ENCODE data around the gene LYG2.
"Not testable (repeated sequence)": the region's sequence is repeated elsewhere in the genome, so short reads cannot be mapped to it uniquely, and the experiment has no call there.

Gene LYG2

DNA sequence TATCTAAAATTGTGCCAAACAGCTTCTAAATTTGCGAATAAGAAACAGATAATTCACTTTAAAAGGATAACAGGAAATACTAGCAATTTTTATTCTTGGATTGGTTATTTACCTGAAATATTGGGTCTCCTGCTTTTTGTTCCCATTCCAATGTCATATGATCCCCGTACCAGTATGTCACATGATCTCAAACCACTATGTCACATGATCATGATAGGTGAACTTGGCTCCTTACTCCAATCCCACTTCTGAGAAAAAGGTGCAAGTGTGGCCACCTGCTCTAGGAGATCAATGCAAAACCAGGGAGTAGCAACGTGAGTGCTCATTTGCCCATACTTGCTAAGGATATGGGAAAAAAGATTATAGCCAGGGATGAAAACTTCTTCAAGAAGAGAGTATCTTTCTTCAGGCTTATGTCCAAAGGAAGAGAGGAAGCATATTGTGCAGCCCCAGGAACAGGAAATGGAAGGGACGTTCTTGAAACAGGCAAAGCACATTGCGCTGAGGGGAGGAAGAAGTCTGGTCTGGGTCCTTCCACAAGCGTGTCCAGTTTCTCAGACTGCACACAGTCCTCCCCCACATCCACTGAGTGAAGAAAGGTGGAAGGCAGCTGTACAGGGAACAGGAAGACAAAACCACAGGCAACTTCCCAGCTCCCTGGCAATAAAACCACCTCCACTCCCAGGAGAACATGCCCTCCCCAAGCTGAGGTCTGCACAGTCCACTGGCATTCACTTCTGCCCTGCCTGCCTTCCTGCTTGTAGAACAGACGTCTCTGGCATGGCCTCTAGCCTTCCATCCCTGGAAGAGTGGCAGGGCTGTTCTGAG is at the start of gene LYG2:
Gene LYG2 (minus strand): TSS at position 176 of the 828 bp plus-strand sequence. CDS start 1,406 bp downstream, outside the sequence.
- DNase-seq (ENCODE audit: low spot score): no peak

GRCh38 chr2:99301097-99301496 is 45.6 kb upstream of the LYG2 start, which contains the start of gene LYG1:
TSS of gene LYG1 (minus strand) at chr2:99301197. CDS start at chr2:99295670, 5,527 bp downstream.
- DNase-seq (ENCODE audit: low spot score): not testable (repeated sequence)

DNA sequence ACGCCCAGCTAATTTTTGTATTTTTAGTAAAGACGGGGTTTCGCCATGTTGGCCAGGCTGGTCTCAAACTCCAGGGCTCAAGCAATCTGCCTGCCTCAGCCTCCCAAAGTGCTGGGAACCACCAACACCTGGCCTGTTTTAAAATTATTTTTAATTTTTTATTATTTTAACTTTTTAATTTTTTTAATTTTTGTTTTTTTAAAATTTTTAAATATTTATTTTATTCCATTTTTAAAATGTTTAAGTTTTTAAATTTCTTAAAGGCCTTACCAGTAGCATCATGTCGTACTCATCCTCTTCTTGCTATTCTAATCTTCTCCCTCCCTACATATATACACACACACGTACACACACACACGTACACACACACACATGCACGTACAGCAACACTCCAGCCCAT is 44.1 kb upstream of the LYG2 start:
- no peak for DNase-seq (ENCODE audit: low spot score)

GRCh38 chr2:99297994-99298393 is 42.5 kb upstream of the LYG2 start:
- DNase-seq (ENCODE audit: low spot score): no peak

DNA sequence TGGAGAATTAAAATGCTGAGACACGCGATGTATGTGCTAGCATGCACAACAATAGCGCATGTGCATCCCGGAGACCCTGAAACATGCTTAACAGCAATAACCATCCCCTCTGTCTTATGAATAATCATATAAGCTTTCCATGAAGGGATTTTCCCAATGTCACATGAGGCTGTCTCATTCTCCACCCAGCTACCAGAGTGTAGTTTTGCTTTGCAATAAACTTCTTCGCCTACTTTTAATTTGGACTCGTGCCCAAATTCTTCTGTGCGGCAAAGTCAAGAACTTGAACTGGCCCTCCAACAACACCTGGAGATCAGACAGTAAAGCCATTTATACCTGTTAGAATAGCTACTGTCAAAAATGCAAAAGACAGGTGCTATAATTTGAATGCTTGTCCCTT is 30.1 kb upstream of the LYG2 start:
- no peak for DNase-seq (ENCODE audit: low spot score)

- DNase-seq (ENCODE audit: low spot score): no peak
Measured at GRCh38 chr2:99279969-99280695, 24.7 kb upstream of the LYG2 start.

GRCh38 chr2:99278793-99279291 is 23.4 kb upstream of the LYG2 start:
- no peak for DNase-seq (ENCODE audit: low spot score)

DNA sequence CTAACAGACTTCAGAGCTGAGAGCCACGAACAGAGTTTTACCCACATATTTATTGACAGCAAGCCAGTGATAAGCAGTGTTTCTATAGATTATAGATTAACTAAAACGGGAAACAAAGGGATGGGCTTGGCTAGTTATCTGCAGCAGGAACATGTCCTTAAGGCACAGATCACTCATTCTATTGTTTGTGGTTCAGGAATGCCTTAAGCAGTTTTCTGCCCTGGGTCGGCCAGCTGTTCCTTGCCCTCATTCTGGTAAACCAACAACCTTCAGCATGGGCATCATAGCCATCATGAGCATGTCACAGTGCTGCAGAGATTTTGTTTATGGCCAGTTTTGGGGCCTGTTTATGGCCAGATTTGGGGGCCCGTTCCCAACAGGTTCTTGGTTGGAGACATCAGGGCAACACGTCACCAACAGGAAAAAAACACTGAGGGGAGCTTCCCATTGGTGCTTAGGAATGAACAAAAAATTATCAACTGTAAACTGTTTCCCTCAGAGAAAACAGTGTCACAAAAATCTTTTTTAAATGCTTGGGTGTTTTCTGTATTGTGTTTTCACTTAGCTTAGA is 22.8 kb upstream of the LYG2 start:
- DNase-seq (ENCODE audit: low spot score): not testable (repeated sequence)

DNA sequence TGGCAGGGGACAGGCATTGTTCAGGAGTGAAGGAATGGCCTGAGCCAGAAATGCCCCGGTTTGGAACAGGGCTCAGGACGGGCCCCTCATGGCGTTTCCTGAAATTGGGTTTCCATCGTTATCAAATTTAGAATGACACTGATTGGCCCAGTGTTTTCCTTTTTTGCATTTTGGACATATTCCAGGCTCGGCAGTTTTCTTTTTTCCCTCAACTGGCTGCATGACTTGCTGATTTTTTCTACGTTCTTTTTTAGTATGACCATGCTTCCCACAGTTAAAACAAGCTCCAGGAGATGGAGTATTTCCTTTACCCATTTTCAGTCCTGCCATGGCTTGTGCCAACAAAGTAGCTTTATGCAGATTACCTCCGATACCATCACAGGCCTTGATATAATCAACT is 20.4 kb upstream of the LYG2 start:
- DNase-seq (ENCODE audit: low spot score): no peak

DNA sequence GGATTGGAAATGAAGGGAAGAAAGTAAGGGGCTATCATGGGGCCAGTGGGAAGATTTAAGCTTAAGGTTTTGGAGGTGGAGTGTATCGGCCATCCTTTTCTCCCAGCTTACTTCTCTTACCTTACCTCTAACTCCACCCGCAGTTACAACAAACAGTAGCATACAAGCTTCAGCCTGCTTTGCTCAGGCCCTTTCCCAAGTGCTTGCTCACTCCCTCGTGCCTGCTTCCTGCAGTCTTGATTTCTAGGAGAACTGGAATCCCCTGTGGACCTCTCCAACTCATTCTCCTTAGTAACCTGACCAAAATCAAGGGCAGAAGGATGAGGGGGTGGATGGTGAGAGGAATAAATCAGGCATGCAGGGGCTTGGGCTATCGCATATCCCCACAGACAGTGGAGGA is 5.8 kb upstream of the LYG2 start:
- DNase-seq (ENCODE audit: low spot score): no peak

- DNase-seq (ENCODE audit: low spot score): no peak
Measured at GRCh38 chr2:99260184-99260583, 4.7 kb upstream of the LYG2 start.

DNA sequence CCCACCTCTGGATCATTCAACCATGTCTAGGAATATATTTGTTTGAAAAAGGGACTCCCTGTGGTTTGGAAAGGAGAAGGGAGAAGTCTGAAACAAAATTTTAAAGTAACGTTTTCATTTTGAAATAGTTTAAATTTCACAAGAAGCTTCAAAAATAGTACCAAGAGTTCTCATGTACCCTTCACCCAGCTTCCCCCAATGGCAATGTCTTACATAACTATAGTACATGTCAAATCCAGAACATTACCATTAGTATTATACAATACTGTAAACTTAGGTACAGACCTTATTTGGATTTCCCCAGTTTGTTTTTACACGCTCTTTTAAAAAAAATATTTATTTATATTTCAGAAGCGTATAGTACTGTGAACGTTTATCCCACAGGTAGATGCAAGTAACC is 4.0 kb upstream of the LYG2 start:
- no peak for DNase-seq (ENCODE audit: low spot score)

- no peak for DNase-seq (ENCODE audit: low spot score)
Measured at GRCh38 chr2:99256677-99257076, 1.2 kb upstream of the LYG2 start.

GRCh38 chr2:99249951-99250350 is 5.5 kb downstream of the LYG2 start:
- DNase-seq (ENCODE audit: low spot score): no peak

GRCh38 chr2:99242151-99242550 is 13.3 kb downstream of the LYG2 start:
- DNase-seq (ENCODE audit: low spot score): no peak

GRCh38 chr2:99240431-99240830 is 15.0 kb downstream of the LYG2 start:
- no peak for DNase-seq (ENCODE audit: low spot score)

DNA sequence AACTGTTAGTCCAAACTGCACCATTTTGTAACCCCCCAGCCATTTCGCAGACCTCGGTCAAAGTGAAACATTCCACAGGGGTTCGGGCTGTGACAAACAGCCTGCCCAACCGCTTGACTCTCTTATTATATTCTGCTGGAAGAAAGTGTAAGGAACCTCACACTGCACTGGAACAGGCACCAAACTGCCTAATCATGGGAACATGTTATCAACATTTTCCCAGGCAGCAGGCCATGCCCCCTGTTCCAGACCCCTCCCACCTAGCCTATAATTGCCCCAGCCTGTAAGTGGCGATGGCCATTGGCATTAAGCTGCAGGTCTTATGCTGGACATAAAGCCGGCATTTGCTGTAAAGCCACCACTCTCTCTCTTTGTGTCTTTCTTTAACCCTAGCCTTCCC is 16.9 kb downstream of the LYG2 start:
- DNase-seq (ENCODE audit: low spot score): no peak

DNA sequence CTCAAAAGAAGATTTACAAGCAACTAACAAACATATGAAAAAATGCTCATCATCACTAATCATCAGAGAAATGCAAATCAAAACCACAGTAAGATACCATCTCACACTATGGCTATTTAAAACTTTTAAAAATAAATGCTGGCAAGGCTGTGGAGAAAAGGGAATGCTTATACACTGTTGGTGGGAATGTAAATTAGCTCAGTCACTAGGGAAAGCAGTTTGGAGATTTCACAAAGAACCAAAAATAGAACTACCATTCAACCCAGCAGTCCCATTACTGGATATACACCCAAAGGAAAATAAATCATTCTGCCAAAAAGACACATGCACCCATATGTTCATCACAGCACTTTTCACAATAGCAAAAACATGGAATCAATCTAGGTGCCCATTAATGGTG is 22.3 kb downstream of the LYG2 start:
- DNase-seq (ENCODE audit: low spot score): not testable (repeated sequence)

GRCh38 chr2:99217929-99218501 is 37.5 kb downstream of the LYG2 start:
- DNase-seq (ENCODE audit: low spot score): no peak

GRCh38 chr2:99216096-99216495 is 39.4 kb downstream of the LYG2 start:
- no peak for DNase-seq (ENCODE audit: low spot score)

DNA sequence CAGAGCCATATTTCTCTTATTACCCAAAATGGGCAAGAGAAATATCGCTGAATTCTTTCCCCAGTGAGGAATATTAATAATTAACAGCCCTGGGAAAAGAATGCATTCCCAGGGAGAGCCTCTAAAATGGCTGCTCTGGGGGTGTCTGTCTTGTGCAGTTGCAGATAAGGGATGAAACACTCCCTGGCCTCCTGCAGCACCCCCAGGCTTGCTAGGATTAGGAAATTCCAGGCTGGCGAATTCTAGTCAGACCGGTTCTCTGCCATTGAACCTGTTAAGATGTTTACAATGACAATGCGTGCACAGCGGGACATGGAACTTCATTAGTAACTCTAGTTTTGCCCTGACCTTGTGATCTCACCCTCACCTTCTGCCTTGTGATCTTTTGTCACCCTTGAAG is 50.0 kb downstream of the LYG2 start:
- no peak for DNase-seq (ENCODE audit: low spot score)

GRCh38 chr2:99201959-99202678 is 53.3 kb downstream of the LYG2 start:
- DNase-seq (ENCODE audit: low spot score): no peak
